Upper lobe of right lung (tissue), 1 donor: Measurements from ENCODE around the gene LAMP1. TPM values are rescaled to one million over a fixed set of nuclear protein-coding genes. Genes with fewer than 3 reads are reported as not detected.
"Not testable (repeated sequence)": the region's sequence is repeated elsewhere in the genome, so short reads cannot be mapped to it uniquely, and the experiment has no call there.

Source experiments
- ATAC-seq: fragments of 200-7000 bp; cut with Tn5 transposase; one replicate; pipeline ENCODE4 v1.9.1; 2020; ENCODE audit warnings: mild to moderate bottlenecking, moderate library complexity
- DNase-seq: peaks from one replicate; pipeline ENCODE4 v3.0.0-alpha.2; 2020
- H3K27ac ChIP-seq: fragments of 200-600 bp; one replicate; pipeline ENCODE4 v1.8.0; 2022
- H3K27me3 ChIP-seq: fragments of 200-600 bp; one replicate; pipeline ENCODE4 v1.8.0; 2022; ENCODE audit warnings: mild to moderate bottlenecking
- H3K36me3 ChIP-seq: fragments of 200-600 bp; one replicate; pipeline ENCODE4 v1.8.0; 2022
- H3K4me1 ChIP-seq: fragments of 200-600 bp; one replicate; pipeline ENCODE4 v1.8.0; 2022
- H3K4me3 ChIP-seq: fragments of 200-600 bp; one replicate; pipeline ENCODE4 v1.8.0; 2022; ENCODE audit warnings: mild to moderate bottlenecking
- H3K9me3 ChIP-seq: fragments of 200-600 bp; one replicate; pipeline ENCODE4 v1.8.0; 2022
- intact Hi-C: fragments of 100-400 bp; cut with DNase I; formaldehyde crosslinking; loops from one replicate; pipeline ENCODE4 v1.11.0; 2022
- long read RNA-seq: library from polyadenylated mRNA; unstranded; transcript quantifications from one replicate; pipeline ENCODE4 v2.0.0, GENCODE V29; 2021
- total RNA-seq: library from RNA; stranded (reverse); fragmentation: NEBNext Ultra II Directional; extraction: Animal tissue kit (Norgen Biotek cat#: 25700); gene quantifications from one replicate; pipeline ENCODE4 v1.2.1, GENCODE V29; 2021
- TF ChIP-seq, protein P1 (sequence below): fragments of 200-600 bp; IDR thresholded peaks from one replicate; pipeline ENCODE4 v1.8.0; 2022; ENCODE audit warnings: antibody characterized with exemption
- donor health status: DM: no; HTN: yes; CAD: no; lungs with severe emphysema.

LAMP1 gene, protein sequence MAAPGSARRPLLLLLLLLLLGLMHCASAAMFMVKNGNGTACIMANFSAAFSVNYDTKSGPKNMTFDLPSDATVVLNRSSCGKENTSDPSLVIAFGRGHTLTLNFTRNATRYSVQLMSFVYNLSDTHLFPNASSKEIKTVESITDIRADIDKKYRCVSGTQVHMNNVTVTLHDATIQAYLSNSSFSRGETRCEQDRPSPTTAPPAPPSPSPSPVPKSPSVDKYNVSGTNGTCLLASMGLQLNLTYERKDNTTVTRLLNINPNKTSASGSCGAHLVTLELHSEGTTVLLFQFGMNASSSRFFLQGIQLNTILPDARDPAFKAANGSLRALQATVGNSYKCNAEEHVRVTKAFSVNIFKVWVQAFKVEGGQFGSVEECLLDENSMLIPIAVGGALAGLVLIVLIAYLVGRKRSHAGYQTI
- total RNA-seq: 332 TPM
- long read RNA-seq, transcript LAMP1-201 (9 exons, 2,699 nt): major isoform, 630 of 693 reads
- long read RNA-seq, partial matches to known transcripts: 19 of 693 reads
- long read RNA-seq, other reads (novel, unspliced or antisense): 44 of 693 reads

- intact Hi-C loops: no loop called here
- peaks cover 6% of the 10 kb centered on the region for H3K4me1 ChIP-seq
- ATAC-seq (peak; percentile 92), DNase-seq (peak; percentile 99)
- no peaks in the 10 kb centered on the region for H3K9me3 ChIP-seq
- no peaks in the 10 kb centered on the region for H3K36me3 ChIP-seq
- H3K27ac ChIP-seq: peak within 1 kb of the TSS; percentile 94
- H3K27me3 ChIP-seq: no peaks in the 10 kb centered on the region
- peak within 1 kb of the TSS; percentile 97 for H3K4me3 ChIP-seq
- TF ChIP-seq, protein P1, sequence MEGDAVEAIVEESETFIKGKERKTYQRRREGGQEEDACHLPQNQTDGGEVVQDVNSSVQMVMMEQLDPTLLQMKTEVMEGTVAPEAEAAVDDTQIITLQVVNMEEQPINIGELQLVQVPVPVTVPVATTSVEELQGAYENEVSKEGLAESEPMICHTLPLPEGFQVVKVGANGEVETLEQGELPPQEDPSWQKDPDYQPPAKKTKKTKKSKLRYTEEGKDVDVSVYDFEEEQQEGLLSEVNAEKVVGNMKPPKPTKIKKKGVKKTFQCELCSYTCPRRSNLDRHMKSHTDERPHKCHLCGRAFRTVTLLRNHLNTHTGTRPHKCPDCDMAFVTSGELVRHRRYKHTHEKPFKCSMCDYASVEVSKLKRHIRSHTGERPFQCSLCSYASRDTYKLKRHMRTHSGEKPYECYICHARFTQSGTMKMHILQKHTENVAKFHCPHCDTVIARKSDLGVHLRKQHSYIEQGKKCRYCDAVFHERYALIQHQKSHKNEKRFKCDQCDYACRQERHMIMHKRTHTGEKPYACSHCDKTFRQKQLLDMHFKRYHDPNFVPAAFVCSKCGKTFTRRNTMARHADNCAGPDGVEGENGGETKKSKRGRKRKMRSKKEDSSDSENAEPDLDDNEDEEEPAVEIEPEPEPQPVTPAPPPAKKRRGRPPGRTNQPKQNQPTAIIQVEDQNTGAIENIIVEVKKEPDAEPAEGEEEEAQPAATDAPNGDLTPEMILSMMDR: no peak
These were observed at the start of gene LAMP1 for GRCh38 chr13:113296823-113297369. LAMP1 (plus strand) TSS chr13:113297239; CDS start chr13:113297435, 196 bp downstream.

DNA sequence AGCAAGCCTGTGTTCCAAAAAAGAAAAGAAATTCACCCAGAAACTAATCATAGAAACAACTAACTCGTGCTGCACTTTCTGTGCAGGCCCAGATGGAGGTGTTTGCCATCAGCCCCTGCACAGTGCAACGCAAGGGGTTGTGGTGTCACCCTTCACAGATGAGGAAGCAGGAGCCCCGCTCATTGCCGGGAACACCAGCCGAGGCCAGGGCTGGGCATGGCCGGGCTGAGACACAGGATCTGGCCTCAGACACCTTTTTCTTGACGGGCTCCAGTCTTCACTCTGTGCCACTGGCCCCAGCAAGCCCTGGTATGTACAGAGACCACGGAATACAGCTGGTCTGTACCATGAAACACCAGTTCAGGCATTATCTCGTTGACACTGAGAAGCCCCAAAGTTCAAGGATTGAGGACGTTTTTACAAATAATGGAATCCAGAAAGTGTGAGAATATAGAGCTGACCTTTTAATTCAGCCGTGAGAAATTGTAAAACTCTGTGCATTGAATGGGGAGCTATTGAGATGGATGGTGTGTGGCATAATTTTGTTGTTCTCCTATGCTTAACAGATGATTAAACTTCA is 44.4 kb upstream of the LAMP1 start:
- Histone ChIP-seq H3K4me1 (no peaks in the 10 kb centered on the region), H3K27ac (no peak overlapping the region), H3K27me3 (no peaks in the 10 kb centered on the region), H3K4me3 (no peak overlapping the region), H3K9me3 (no peaks in the 10 kb centered on the region), H3K36me3 (peaks cover 97% of the 10 kb centered on the region)
- TF ChIP-seq, protein P1: no peak
- intact Hi-C loops: no loop called here
- DNase-seq (no peak), ATAC-seq (no peak)

- H3K27me3 ChIP-seq, H3K4me3 ChIP-seq, H3K4me1 ChIP-seq, H3K9me3 ChIP-seq, ATAC-seq, H3K27ac ChIP-seq, intact Hi-C loops, DNase-seq: not testable (repeated sequence)
- H3K36me3 ChIP-seq: peaks cover 89% of the 10 kb centered on the region
These were observed 39.1 kb upstream of the LAMP1 start for GRCh38 chr13:113257908-113258307.

DNA sequence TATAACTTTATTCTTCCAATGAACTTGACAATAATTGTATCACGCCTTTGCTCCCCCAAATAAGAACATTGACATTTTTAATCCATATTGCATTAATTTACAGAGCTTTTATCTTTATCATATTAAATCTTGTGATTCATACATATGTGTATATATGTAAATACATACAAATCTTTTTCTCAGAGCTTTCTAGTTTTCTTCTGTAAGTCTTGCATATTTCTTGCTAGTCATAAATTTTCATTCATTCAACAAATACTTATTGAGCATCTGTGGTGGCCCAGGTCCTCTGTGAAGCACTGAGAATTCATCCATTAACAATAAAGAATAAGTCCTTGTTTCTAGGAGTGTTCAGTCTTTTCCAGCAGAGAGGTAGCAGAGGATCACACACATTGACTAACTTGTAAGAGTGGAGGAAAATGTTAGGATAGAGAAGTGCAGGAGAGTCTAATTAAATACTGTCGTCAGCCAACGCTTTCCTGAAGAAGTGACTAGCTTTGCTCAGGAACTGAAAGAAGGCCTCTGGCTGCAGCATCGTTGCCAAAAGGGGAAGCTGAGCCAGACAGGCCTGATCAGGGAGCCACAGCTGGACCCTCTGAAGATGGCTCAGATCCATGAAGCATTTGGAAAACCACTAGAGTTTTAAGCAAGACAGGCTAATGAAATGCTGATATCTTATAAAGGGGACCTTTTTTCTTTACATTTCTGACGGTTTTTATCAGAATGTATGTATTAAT is 38.6 kb upstream of the LAMP1 start:
- intact Hi-C loops: no loop called here
- TF ChIP-seq, protein P1: no peak
- Histone ChIP-seq H3K9me3 (no peaks in the 10 kb centered on the region), H3K36me3 (peaks cover 89% of the 10 kb centered on the region), H3K4me1 (no peaks in the 10 kb centered on the region), H3K27me3 (no peaks in the 10 kb centered on the region), H3K27ac (no peak overlapping the region), H3K4me3 (no peak overlapping the region)
- DNase-seq (no peak), ATAC-seq (peak; percentile 74)

- TF ChIP-seq, protein P1: no peak
- H3K27me3 ChIP-seq: no peaks in the 10 kb centered on the region
- H3K4me3 ChIP-seq: no peak overlapping the region
- H3K27ac ChIP-seq: no peak overlapping the region
- DNase-seq (no peak), ATAC-seq (no peak)
- H3K4me1 ChIP-seq: no peaks in the 10 kb centered on the region
- no peaks in the 10 kb centered on the region for H3K9me3 ChIP-seq
- peaks cover 75% of the 10 kb centered on the region for H3K36me3 ChIP-seq
- intact Hi-C loops: no loop called here
These were observed 36.0 kb upstream of the LAMP1 start for GRCh38 chr13:113260996-113261395.

DNA sequence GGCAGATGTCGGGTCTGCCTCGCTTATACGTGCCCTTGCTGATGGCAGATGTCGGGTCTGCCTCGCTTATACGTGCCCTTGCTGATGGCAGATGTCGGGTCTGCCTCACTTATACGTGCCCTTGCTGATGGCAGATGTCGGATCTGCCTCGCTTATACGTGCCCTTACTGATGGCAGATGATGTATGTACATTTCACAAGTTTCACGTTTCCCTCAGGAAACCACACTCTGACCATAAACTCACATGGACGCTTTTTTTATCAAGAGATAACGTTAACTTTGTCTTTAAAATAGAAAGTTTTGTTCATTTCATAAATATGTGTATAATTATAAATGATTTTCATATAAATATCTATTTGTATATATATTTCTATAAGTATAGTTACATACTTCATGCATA is 34.0 kb upstream of the LAMP1 start:
- H3K36me3 ChIP-seq: peaks cover 56% of the 10 kb centered on the region
- not testable (repeated sequence) for ATAC-seq, H3K27ac ChIP-seq

More for the DNA sequence above, 34.0 kb upstream of the LAMP1 start:
- DNase-seq, H3K4me3 ChIP-seq, H3K9me3 ChIP-seq, H3K27me3 ChIP-seq, H3K4me1 ChIP-seq, intact Hi-C loops: not testable (repeated sequence)
